Hepatocyte (in vitro differentiated cells): ENCODE results near the gene SH3PXD2B. TPM values are rescaled to one million over a fixed set of nuclear protein-coding genes. Genes with fewer than 3 reads are reported as not detected.

Experiments used
- DNase-seq: peaks from one replicate; pipeline ENCODE4 v3.0.0-alpha.2; 2016; ENCODE audit warnings: low spot score
- H2AFZ ChIP-seq: fragments of 200-600 bp; sonication (generic); 2 replicates; pipeline ENCODE4 v1.6.0; 2016; ENCODE audit warnings: antibody characterized with exemption, mild to moderate bottlenecking
- H3K27ac ChIP-seq: fragments of 200-600 bp; sonication (generic); 2 replicates; pipeline ENCODE4 v1.5.1; 2016; ENCODE audit warnings: mild to moderate bottlenecking
- H3K27me3 ChIP-seq: fragments of 200-600 bp; sonication (generic); 2 replicates; pipeline ENCODE4 v1.6.1; 2016
- H3K36me3 ChIP-seq: fragments of 200-600 bp; sonication (generic); replicated peaks from 2 replicates; pipeline ENCODE4 v1.5.1; 2016; ENCODE audit warnings: low read depth; ENCODE audit not compliant: insufficient read depth
- H3K4me1 ChIP-seq: fragments of 200-600 bp; sonication (generic); 2 replicates; pipeline ENCODE4 v1.5.1; 2016; ENCODE audit warnings: mild to moderate bottlenecking, moderate library complexity; ENCODE audit not compliant: insufficient read depth
- H3K4me2 ChIP-seq: fragments of 200-600 bp; sonication (generic); 2 replicates; pipeline ENCODE4 v1.6.0; 2016
- H3K4me3 ChIP-seq: fragments of 200-600 bp; sonication (generic); 2 replicates; pipeline ENCODE4 v1.5.1; 2016; ENCODE audit warnings: mild to moderate bottlenecking
- H3K79me2 ChIP-seq: fragments of 200-600 bp; sonication (generic); 2 replicates; pipeline ENCODE4 v1.6.0; 2017; ENCODE audit warnings: mild to moderate bottlenecking
- H3K9me2 ChIP-seq: fragments of 200-600 bp; sonication (generic); replicated peaks from 2 replicates; pipeline ENCODE4 v1.6.0; 2017; ENCODE audit warnings: mild to moderate bottlenecking; ENCODE audit not compliant: insufficient read depth
- H3K9me3 ChIP-seq: fragments of 200-600 bp; sonication (generic); 2 replicates; pipeline ENCODE4 v1.5.1; 2016; ENCODE audit warnings: low read depth, mild to moderate bottlenecking
- H4K20me1 ChIP-seq: fragments of 200-600 bp; sonication (generic); 2 replicates; pipeline ENCODE4 v1.6.0; 2016; ENCODE audit warnings: mild to moderate bottlenecking; ENCODE audit not compliant: insufficient read depth, poor library complexity, severe bottlenecking
- EZH2 ChIP-seq: fragments of 200-600 bp; sonication (generic); IDR thresholded peaks from 2 replicates; pipeline ENCODE4 v1.6.1; 2016; ENCODE audit warnings: antibody characterized with exemption, mild to moderate bottlenecking, borderline replicate concordance
- EZH2phosphoT487 ChIP-seq: fragments of 200-600 bp; sonication (generic); IDR thresholded peaks from one replicate; pipeline ENCODE4 v1.6.1; 2018; ENCODE audit warnings: antibody characterized with exemption, mild to moderate bottlenecking, low read depth, moderate library complexity; ENCODE audit not compliant: unreplicated experiment, severe bottlenecking
- WGBS: methylation state at CpG from one replicate; pipeline ENCODE4 v1.1.6; 2016; ENCODE audit warnings: low lambda C conversion rate; ENCODE audit errors: missing lambda C conversion rate; 5-methylcytosine and 5-hydroxymethylcytosine counted together
- polyA plus RNA-seq: library from polyadenylated mRNA; unstranded; fragments of >200 nt; fragmentation: Nextera tagmentation; extraction: Ambion mirVana; gene quantifications from 2 replicates; pipeline ENCODE4 v1.2.1, GENCODE V29; 2016
- total RNA-seq: library from RNA; depleted of rRNA; stranded (reverse); fragments of >200 nt; gene quantifications from 2 replicates; pipeline ENCODE4 v1.2.3, GENCODE V29; 2014
- TF ChIP-seq, protein P1 (sequence below): fragments of 200-600 bp; sonication (generic); IDR thresholded peaks from 2 replicates; pipeline ENCODE4 v1.5.1; 2016; ENCODE audit warnings: antibody characterized with exemption, mild to moderate bottlenecking; ENCODE audit not compliant: poor library complexity

Gene SH3PXD2B
- total and polyA plus RNA-seq, 2 experiments from 2014 or later, result 27.8 to 28.5 TPM

DNA sequence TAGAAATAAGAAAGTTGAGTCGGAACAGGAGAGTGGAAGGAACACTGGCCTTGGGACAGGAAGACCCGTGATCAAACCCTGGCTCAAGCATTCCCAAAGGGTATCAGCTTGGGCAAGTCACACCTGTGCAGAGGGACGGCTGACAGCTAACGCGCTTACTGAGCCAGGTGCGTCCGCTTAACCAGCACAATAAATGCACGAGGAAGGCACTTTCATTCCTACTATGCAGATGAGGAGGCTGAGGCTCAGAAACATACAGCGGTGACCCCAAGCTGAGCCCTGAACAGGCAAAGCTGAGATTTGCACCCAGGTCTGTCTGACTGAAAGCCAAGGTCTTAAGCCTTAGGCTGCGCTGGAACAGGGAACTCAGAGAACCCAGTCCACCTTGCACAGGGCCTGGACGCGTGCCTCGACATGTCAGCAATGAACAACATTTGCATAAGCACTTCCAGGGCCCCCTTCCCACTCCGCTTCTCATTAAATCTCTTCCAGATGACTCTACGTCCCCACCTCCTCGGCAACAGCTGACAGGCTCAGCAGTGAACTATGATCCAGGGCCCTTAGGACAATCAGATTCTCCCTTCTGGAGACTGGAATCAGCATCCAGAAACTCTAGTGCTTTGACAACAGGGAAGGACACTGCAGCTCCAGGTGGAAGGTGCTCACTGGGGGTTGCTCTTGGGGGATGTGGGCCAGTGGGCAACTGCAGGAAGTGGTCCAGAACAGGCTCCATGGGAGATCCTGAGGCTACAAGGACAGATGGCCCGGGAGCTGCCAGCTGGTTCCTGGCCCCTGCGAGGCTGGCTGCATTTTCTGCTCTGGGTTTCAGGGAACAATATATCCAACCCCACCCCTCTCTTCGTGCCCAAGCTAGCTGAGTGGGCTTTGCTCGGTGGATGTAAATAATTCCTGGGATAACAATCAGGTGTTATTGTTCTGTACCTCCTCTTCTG is 35.2 kb downstream of the SH3PXD2B start:
- Histone ChIP-seq H3K9me3 (no peaks in the 10 kb centered on the region), H3K4me3 (no peak overlapping the region), H4K20me1 (no peaks in the 10 kb centered on the region), H3K36me3 (no peaks in the 10 kb centered on the region), H3K79me2 (peaks cover 22% of the 10 kb centered on the region), H3K4me1 (peaks cover 49% of the 10 kb centered on the region), H3K27ac (peak overlapping the region; percentile 93), H2AFZ (no peak overlapping the region), H3K9me2 (no peaks in the 10 kb centered on the region), H3K27me3 (no peaks in the 10 kb centered on the region), H3K4me2 (peak overlapping the region; percentile 15)
- 73% methylated on average over 20 of the region's 20 CpGs for WGBS
- TF ChIP-seq, protein P1, sequence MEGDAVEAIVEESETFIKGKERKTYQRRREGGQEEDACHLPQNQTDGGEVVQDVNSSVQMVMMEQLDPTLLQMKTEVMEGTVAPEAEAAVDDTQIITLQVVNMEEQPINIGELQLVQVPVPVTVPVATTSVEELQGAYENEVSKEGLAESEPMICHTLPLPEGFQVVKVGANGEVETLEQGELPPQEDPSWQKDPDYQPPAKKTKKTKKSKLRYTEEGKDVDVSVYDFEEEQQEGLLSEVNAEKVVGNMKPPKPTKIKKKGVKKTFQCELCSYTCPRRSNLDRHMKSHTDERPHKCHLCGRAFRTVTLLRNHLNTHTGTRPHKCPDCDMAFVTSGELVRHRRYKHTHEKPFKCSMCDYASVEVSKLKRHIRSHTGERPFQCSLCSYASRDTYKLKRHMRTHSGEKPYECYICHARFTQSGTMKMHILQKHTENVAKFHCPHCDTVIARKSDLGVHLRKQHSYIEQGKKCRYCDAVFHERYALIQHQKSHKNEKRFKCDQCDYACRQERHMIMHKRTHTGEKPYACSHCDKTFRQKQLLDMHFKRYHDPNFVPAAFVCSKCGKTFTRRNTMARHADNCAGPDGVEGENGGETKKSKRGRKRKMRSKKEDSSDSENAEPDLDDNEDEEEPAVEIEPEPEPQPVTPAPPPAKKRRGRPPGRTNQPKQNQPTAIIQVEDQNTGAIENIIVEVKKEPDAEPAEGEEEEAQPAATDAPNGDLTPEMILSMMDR, result no peak
- TF ChIP-seq EZH2phosphoT487 (no peak), EZH2 (no peak)
- DNase-seq, result peak; percentile 30

GRCh38 chr5:172417983-172418630 is 36.2 kb downstream of the SH3PXD2B start:
- Histone ChIP-seq H2AFZ (no peak overlapping the region), H3K27ac (peak overlapping the region; percentile 93), H3K9me2 (no peaks in the 10 kb centered on the region), H3K4me3 (no peak overlapping the region), H3K9me3 (no peaks in the 10 kb centered on the region), H3K4me1 (peaks cover 49% of the 10 kb centered on the region), H3K79me2 (peaks cover 12% of the 10 kb centered on the region), H3K4me2 (peak overlapping the region; percentile 19), H3K27me3 (no peaks in the 10 kb centered on the region), H3K36me3 (no peaks in the 10 kb centered on the region), H4K20me1 (no peaks in the 10 kb centered on the region)
- 68% methylated on average over 10 of the region's 10 CpGs for WGBS
- TF ChIP-seq, protein P1, result peak; percentile 2
- TF ChIP-seq EZH2, result no peak
- no peak for TF ChIP-seq EZH2phosphoT487
- DNase-seq, result peak; percentile 90

- TF ChIP-seq EZH2 (no peak), EZH2phosphoT487 (no peak)
- TF ChIP-seq, protein P1, result no peak
- WGBS, result 86% methylated on average over 4 of the region's 4 CpGs
- Histone ChIP-seq H3K27me3 (no peaks in the 10 kb centered on the region), H2AFZ (no peak overlapping the region), H4K20me1 (no peaks in the 10 kb centered on the region), H3K4me3 (no peak overlapping the region), H3K4me1 (peaks cover 57% of the 10 kb centered on the region), H3K27ac (peak overlapping the region; percentile 93), H3K36me3 (no peaks in the 10 kb centered on the region), H3K4me2 (no peak overlapping the region), H3K79me2 (peaks cover 5% of the 10 kb centered on the region), H3K9me2 (no peaks in the 10 kb centered on the region), H3K9me3 (no peaks in the 10 kb centered on the region)
- no peak for DNase-seq
Measured at GRCh38 chr5:172417130-172417841, 37.0 kb downstream of the SH3PXD2B start.
